ENCODE measurements around the gene RBM10.

RBM10 gene

GRCh38 chrX:47151435-47151834, 6.4 kb downstream of the RBM10 start:
- DNase-seq = no peak

- DNase-seq = no peak
These were observed 11.8 kb downstream of the RBM10 start for GRCh38 chrX:47156611-47157520.

GRCh38 chrX:47158131-47158530, 13.1 kb downstream of the RBM10 start:
- no peak for DNase-seq

GRCh38 chrX:47158781-47159180, 13.8 kb downstream of the RBM10 start:
- no peak for DNase-seq

- DNase-seq = no peak
These were observed 15.8 kb downstream of the RBM10 start for GRCh38 chrX:47160781-47161180.

GRCh38 chrX:47162927-47163583, 18.0 kb downstream of the RBM10 start:
- DNase-seq = no peak

- no peak for DNase-seq
These were observed 19.4 kb downstream of the RBM10 start for GRCh38 chrX:47164420-47164819.

- no peak for DNase-seq
These were observed 21.1 kb downstream of the RBM10 start for GRCh38 chrX:47166126-47166525.

GRCh38 chrX:47168495-47169073, 23.6 kb downstream of the RBM10 start:
- DNase-seq = no peak

- DNase-seq = no peak
These were observed 24.3 kb downstream of the RBM10 start for GRCh38 chrX:47169273-47169672.

- DNase-seq = no peak
These were observed 24.9 kb downstream of the RBM10 start for GRCh38 chrX:47169726-47170515.

GRCh38 chrX:47170861-47171692, 26.1 kb downstream of the RBM10 start:
- DNase-seq = no peak

GRCh38 chrX:47171996-47172395, 27.0 kb downstream of the RBM10 start:
- no peak for DNase-seq

GRCh38 chrX:47172549-47172948, 27.5 kb downstream of the RBM10 start:
- no peak for DNase-seq

GRCh38 chrX:47172971-47173792, 28.2 kb downstream of the RBM10 start:
- DNase-seq = no peak

GRCh38 chrX:47174376-47174775, 29.4 kb downstream of the RBM10 start:
- no peak for DNase-seq

GRCh38 chrX:47174846-47175587, 30.0 kb downstream of the RBM10 start:
- DNase-seq = no peak

GRCh38 chrX:47175588-47175980, 30.6 kb downstream of the RBM10 start:
- DNase-seq = no peak

- DNase-seq = no peak
These were observed 31.2 kb downstream of the RBM10 start for GRCh38 chrX:47176101-47176740.

GRCh38 chrX:47177079-47177478, 32.1 kb downstream of the RBM10 start:
- DNase-seq = no peak
